CD14-positive monocyte (primary cell): ENCODE measurements around the gene SLC46A2. TPM values are rescaled to one million over a fixed set of nuclear protein-coding genes. Genes with fewer than 3 reads are reported as not detected.

ENCODE experiments used
- DNase-seq, 3 donors: peaks; one replicate each; pipeline ENCODE4 v3.0.0-alpha.2; 2011 to 2022
- H2AFZ ChIP-seq: 2 replicates; pipeline ENCODE4 v1.6.0; 2012; ENCODE audit warnings: mild to moderate bottlenecking, low read depth, low read length, inconsistent platforms; ENCODE audit not compliant: insufficient read depth, poor library complexity, severe bottlenecking
- H3K27ac ChIP-seq, 2 donors: 1 replicate in 1 of 2; 2 replicates in 1 of 2; pipeline ENCODE4 v1.5.1; 2012 to 2013; ENCODE audit warnings: low read length in 2 of 2, control low read depth in 1 of 2, inconsistent platforms in 1 of 2, low read depth in 1 of 2, mild to moderate bottlenecking in 1 of 2
- H3K27me3 ChIP-seq, 2 donors: one replicate each; pipeline versions ENCODE4 v1.6.0 to v1.6.1; 2011 to 2013; ENCODE audit warnings: low read length in 2 of 2; ENCODE audit not compliant: control insufficient read depth in 2 of 2, insufficient read depth in 2 of 2
- H3K36me3 ChIP-seq, 2 donors: replicated peaks in 1 of 2; 1 replicate in 1 of 2; 2 replicates in 1 of 2; pipeline versions ENCODE4 v1.5.1 to v1.6.1; 2012 to 2013; ENCODE audit warnings: low read length in 2 of 2, control low read depth in 1 of 2, inconsistent platforms in 1 of 2, mild to moderate bottlenecking in 1 of 2; ENCODE audit not compliant: insufficient read depth in 2 of 2, control insufficient read depth in 1 of 2
- H3K4me1 ChIP-seq, 2 donors: 1 replicate in 1 of 2; 2 replicates in 1 of 2; pipeline versions ENCODE4 v1.5.1 to v1.6.1; 2012 to 2013; ENCODE audit warnings: low read length in 2 of 2, control low read depth in 1 of 2, inconsistent platforms in 1 of 2, mild to moderate bottlenecking in 1 of 2, moderate library complexity in 1 of 2; ENCODE audit not compliant: insufficient read depth in 2 of 2, control insufficient read depth in 1 of 2
- H3K4me2 ChIP-seq: replicated peaks from 2 replicates; pipeline ENCODE3; 2012; ENCODE audit warnings: low read length, moderate library complexity, mild to moderate bottlenecking; ENCODE audit not compliant: poor library complexity, severe bottlenecking; ENCODE audit errors: extremely low read depth
- H3K4me3 ChIP-seq, 3 experiments: fragments of 200-600 bp in 1 of 3; sonication (generic) in 1 of 3; replicated peaks in 1 of 3; 1 replicate in 2 of 3; 2 replicates in 1 of 3; pipeline ENCODE4 v1.5.1; 2011 to 2013; ENCODE audit warnings: low read length in 3 of 3, mild to moderate bottlenecking in 3 of 3, control low read depth in 2 of 3, low read depth in 2 of 3, inconsistent platforms in 1 of 3, moderate library complexity in 1 of 3
- H3K79me2 ChIP-seq: 2 replicates; pipeline ENCODE4 v1.6.0; 2012; ENCODE audit warnings: mild to moderate bottlenecking, control low read depth, inconsistent platforms, low read length, moderate library complexity; ENCODE audit not compliant: insufficient read depth
- H3K9ac ChIP-seq: 2 replicates; pipeline ENCODE4 v1.6.0; 2017; ENCODE audit warnings: low read length, mild to moderate bottlenecking; ENCODE audit not compliant: insufficient read depth, poor library complexity, severe bottlenecking
- H3K9me3 ChIP-seq, 2 donors: replicated peaks in 1 of 2; 1 replicate in 1 of 2; 2 replicates in 1 of 2; pipeline versions ENCODE4 v1.5.1 to v1.6.1; 2012 to 2013; ENCODE audit warnings: low read length in 2 of 2, control low read depth in 1 of 2; ENCODE audit not compliant: control insufficient read depth in 1 of 2, insufficient read depth in 1 of 2
- H4K20me1 ChIP-seq: 2 replicates; pipeline ENCODE4 v1.6.0; 2012; ENCODE audit warnings: mild to moderate bottlenecking, low read length, control low read depth, moderate library complexity; ENCODE audit not compliant: insufficient read depth
- H3K27ac Mint-ChIP-seq, 7 donors: one replicate each; pipeline ENCODE4 v1.8.0; 2020; ENCODE audit warnings: mild to moderate bottlenecking in 7 of 7, mixed read lengths in 7 of 7, moderate library complexity in 6 of 7, inconsistent platforms in 2 of 7
- H3K27me3 Mint-ChIP-seq, 3 donors: one replicate each; pipeline ENCODE4 v1.8.0; 2021 to 2022; ENCODE audit warnings: low read depth in 3 of 3, mild to moderate bottlenecking in 3 of 3, mixed read lengths in 3 of 3, moderate library complexity in 3 of 3, inconsistent platforms in 1 of 3
- H3K36me3 Mint-ChIP-seq, 2 donors: one replicate each; pipeline ENCODE4 v1.8.0; 2020; ENCODE audit warnings: mixed read lengths in 2 of 2, inconsistent platforms in 1 of 2, mild to moderate bottlenecking in 1 of 2
- H3K4me1 Mint-ChIP-seq: one replicate; pipeline ENCODE4 v1.8.0; 2020; ENCODE audit warnings: mild to moderate bottlenecking, mixed read lengths
- H3K4me3 Mint-ChIP-seq, 2 donors: one replicate each; pipeline ENCODE4 v1.8.0; 2020; ENCODE audit warnings: mild to moderate bottlenecking in 2 of 2, mixed read lengths in 2 of 2, moderate library complexity in 1 of 2
- H3K9me3 Mint-ChIP-seq, 7 donors: one replicate each; pipeline ENCODE4 v1.8.0; 2020 to 2022; ENCODE audit warnings: mixed read lengths in 7 of 7, mild to moderate bottlenecking in 6 of 7, moderate library complexity in 6 of 7, inconsistent platforms in 2 of 7
- CTCF ChIP-seq: fragments of 200-600 bp; IDR thresholded peaks from one replicate; pipeline ENCODE4 v1.8.0; 2022; ENCODE audit warnings: antibody characterized with exemption, mild to moderate bottlenecking
- WGBS: methylation state at CpG from one replicate; pipeline ENCODE4 v1.1.5; 2013; ENCODE audit warnings: missing lambda C conversion rate; ENCODE audit not compliant: insufficient coverage; 5-methylcytosine and 5-hydroxymethylcytosine counted together
- intact Hi-C, 2 donors: fragments of 100-400 bp; cut with micrococcal nuclease; formaldehyde crosslinking; loops; one replicate each; pipeline versions ENCODE4 v1.15.0 to v1.15.1; 2023
- polyA plus RNA-seq, 3 donors: library from polyadenylated mRNA; depleted of rRNA in 1 of 3; unstranded in 2 of 3; stranded (reverse) in 1 of 3; fragments of 300-500 nt in 2 of 3; fragments of >200 nt in 1 of 3; fragmentation: Illumina TruSeq in 2 of 3; gene quantifications; 1 replicate in 2 of 3; 2 replicates in 1 of 3; pipeline ENCODE4 v1.2.3, GENCODE V29; 2012 to 2021

Gene SLC46A2
- polyA plus RNA-seq, 3 donors: 43.5 to 87.0 (median 45.1) TPM

- Histone ChIP-seq H3K27me3 (no peaks in the 10 kb centered on the region), H3K9me3 (no peaks in the 10 kb centered on the region), H3K36me3 (no peaks in the 10 kb centered on the region), H3K27ac (no peak overlapping the region), H3K4me2 (no peak overlapping the region), H3K4me3 (no peak overlapping the region), H4K20me1 (no peaks in the 10 kb centered on the region), H3K9ac (no peak overlapping the region), H2AFZ (no peak overlapping the region), H3K4me1 (peaks cover 47 to 63% of the 10 kb centered on the region in 2 donors), H3K79me2 (no peaks in the 10 kb centered on the region)
- H3K4me1 Mint-ChIP-seq: peaks cover 61% of the 10 kb centered on the region
- peak overlapping the region in 2 of 7 donors; percentile 53 to 78 for H3K27ac Mint-ChIP-seq
- no peak overlapping the region for H3K4me3 Mint-ChIP-seq
- no peaks in the 10 kb centered on the region for H3K27me3 Mint-ChIP-seq
- WGBS: 57% methylated on average over 1 of the region's 1 CpG
- DNase-seq: no peak
- H3K9me3 Mint-ChIP-seq: peaks cover 0 to 2% (median 0%) of the 10 kb centered on the region in 7 donors
- no peak for TF ChIP-seq CTCF
- peaks cover 0 to 2% of the 10 kb centered on the region in 2 donors for H3K36me3 Mint-ChIP-seq
- intact Hi-C loops: no loop called here
Measured at GRCh38 chr9:112900901-112901300, 10.2 kb upstream of the SLC46A2 start.

- Mint-ChIP-seq H3K27ac (peak overlapping the region in 4 of 7 donors; percentile 53 to 88 (median 75)), H3K4me3 (no peak overlapping the region), H3K36me3 (peaks cover 0 to 3% of the 10 kb centered on the region in 2 donors), H3K27me3 (no peaks in the 10 kb centered on the region), H3K9me3 (peaks cover 0 to 5% (median 0%) of the 10 kb centered on the region in 7 donors), H3K4me1 (peaks cover 64% of the 10 kb centered on the region)
- Histone ChIP-seq H3K9ac (no peak overlapping the region), H2AFZ (no peak overlapping the region), H3K4me1 (peaks cover 51 to 67% of the 10 kb centered on the region in 2 donors), H3K27ac (peak overlapping the region in 1 of 2 donors; percentile 37), H3K27me3 (no peaks in the 10 kb centered on the region), H3K4me3 (no peak overlapping the region), H3K36me3 (no peaks in the 10 kb centered on the region), H3K79me2 (no peaks in the 10 kb centered on the region), H3K9me3 (no peaks in the 10 kb centered on the region), H3K4me2 (no peak overlapping the region), H4K20me1 (no peaks in the 10 kb centered on the region)
- 100% methylated on average over 2 of the region's 4 CpGs for WGBS
- no peak for DNase-seq
- intact Hi-C loops: no loop called here
- TF ChIP-seq CTCF: no peak
Measured at GRCh38 chr9:112900488-112900887, 9.8 kb upstream of the SLC46A2 start.
